HG02943 (cell line): Measurements from ENCODE around the gene OPRD1.
"Not testable (repeated sequence)": the region's sequence is repeated elsewhere in the genome, so short reads cannot be mapped to it uniquely, and the experiment has no call there.

Experiments
- ATAC-seq: cut with Tn5 transposase; IDR thresholded peaks from one replicate; pipeline ENCODE4 v1.9.1; 2021; ENCODE audit warnings: mild to moderate bottlenecking, low read depth, moderate library complexity; ENCODE audit not compliant: unreplicated experiment

Gene OPRD1

DNA sequence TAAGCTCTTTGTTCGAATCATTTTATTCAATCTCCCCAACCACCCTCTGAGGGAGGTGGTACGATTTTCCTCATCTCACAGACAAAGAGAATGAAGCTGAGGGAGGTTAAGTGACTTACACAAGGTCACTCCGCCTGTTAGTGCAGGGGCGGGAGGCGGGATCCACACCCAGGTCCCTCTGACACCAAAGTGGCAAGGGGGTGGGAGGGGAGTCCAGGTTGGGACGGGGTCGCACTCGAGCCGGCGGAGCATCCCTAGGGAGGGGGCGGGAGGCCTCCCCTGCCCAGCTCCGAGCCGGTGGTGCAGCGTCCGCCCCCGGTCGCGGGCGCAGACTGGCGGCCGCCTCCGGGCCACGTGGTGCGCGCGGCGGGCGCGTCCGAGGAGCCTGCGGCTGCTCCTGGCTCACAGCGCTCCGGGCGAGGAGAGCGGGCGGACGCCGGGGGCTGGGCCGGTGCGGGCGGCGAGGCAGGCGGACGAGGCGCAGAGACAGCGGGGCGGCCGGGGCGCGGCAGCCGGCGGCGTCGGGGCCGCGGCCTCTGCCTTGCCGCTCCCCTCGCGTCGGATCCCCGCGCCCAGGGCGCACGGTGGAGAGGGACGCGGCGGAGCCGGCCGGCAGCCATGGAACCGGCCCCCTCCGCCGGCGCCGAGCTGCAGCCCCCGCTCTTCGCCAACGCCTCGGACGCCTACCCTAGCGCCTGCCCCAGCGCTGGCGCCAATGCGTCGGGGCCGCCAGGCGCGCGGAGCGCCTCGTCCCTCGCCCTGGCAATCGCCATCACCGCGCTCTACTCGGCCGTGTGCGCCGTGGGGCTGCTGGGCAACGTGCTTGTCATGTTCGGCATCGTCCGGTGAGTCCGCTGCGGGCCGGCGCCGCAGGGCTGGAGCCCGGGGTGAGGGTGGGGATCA, at the start of gene OPRD1:
Gene OPRD1 (plus strand): TSS at position 405 of the 903 bp plus-strand sequence. CDS start 214 bp downstream, at position 619.
- ATAC-seq = no peak

DNA sequence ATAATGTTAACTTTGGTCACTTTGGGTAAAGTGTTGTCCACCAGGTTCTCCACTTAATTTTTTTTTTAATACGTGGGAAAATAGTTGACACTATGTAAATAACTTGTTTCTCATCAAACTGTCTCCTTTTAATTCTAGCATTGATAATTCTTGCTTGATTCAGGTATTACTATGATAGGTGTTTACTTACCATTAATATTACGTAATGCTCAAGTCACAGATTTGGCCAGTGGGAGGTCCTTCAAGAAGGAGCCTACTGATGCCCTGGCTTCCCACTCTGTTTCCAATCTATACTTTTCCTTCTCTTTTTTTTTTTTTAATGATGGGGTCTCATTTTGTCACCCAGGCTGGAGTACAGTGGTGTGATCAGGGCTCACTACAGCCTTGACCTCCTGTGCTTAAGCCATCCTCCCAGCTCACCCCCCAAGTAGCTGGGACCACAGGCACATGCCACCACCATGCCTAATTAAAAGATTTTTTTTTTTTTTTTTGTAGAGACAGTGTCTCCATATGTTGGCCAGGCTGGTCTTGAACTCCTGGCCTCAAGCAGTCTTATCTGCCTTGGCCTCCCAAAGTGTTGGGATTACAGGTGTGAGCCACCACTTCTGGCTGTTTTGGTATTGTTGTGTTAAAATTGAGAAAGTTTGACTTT, 45.3 kb upstream of the OPRD1 start:
- ATAC-seq = no peak

DNA sequence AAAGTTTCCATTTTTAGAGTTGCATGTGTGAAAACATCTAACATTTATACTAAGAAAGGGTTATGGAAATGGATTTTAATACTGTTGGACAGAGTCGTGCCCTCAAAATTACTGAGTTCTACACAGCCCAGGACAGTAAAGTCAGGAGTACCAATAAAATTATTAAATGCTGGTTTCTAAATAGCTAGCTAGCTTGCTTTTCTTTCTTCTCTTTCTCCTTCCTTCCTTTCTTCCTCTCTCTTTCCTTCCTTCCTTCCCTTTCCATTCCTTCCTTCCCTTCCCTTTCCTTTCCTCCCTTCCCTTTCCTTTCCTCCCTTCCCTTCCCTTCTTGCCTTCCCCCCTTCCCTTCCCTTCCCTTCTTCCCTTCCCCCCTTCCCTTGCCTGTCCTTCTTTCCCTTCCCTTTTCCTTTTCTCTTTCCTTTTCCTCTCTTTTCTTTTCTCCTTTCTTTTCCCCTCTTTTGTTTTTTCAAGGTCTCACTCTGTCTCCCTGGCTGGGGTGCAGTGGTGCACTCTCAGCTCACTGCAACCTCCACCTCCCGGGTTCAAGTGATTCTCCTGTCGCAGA, 41.3 kb upstream of the OPRD1 start:
- no peak for ATAC-seq

DNA sequence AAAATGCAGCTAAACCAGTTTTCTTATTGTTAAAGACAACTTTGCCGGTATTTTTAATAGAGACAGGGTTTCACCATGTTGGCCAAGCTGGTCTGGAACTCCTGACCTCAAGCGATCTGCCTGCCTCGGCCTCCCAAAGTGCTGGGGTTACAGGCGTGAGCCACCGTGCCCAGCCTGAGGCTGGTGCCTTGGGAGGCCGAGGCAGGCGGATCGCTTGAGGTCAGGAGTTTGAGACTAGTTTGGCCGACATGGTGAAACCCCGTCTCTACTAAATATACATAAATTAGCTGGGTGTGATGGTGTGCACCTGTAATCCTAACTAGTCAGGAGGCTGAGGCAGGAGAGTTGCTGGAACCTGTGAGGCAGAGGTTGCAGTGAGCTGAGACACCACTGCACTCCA, 40.0 kb upstream of the OPRD1 start:
- ATAC-seq = not testable (repeated sequence)

GRCh38 chr1:28773105-28773504, 38.9 kb upstream of the OPRD1 start:
- no peak for ATAC-seq

- ATAC-seq = no peak
Measured at GRCh38 chr1:28775121-28775942, 36.6 kb upstream of the OPRD1 start.

GRCh38 chr1:28776341-28776740, 35.6 kb upstream of the OPRD1 start:
- no peak for ATAC-seq

GRCh38 chr1:28778021-28778420, 33.9 kb upstream of the OPRD1 start:
- no peak for ATAC-seq

DNA sequence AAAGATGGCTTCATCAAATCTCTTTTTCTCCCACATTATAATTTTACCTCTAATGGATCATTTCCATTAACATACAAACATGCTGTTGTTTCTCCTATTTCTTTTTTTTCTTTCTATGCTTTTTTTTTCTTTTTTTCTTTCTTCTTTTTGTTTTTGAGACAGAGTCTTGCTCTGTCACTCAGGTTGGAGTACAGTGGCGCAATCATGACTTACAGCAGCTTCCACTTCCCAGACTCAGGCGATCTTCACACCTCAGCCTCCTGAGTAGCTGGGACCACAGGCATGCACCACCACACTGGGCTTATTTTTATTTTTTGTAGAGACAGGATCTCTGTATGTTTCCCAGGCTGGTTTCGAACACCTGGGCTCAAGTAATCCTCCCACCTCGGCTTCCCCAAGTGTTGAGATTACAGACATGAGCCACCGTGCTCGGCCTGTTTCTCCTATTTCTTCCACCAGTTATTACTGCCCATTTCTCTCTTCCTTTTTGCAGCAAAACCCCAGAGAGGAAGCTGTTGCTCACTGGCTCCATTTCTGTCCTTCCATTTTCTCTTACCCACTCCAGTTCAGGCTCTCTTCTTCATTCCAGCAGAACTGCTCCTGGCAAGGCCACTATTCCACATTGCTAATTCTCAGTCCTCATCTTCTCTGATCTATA, 32.1 kb upstream of the OPRD1 start:
- ATAC-seq = no peak

GRCh38 chr1:28781305-28781704, 30.7 kb upstream of the OPRD1 start:
- ATAC-seq = no peak

DNA sequence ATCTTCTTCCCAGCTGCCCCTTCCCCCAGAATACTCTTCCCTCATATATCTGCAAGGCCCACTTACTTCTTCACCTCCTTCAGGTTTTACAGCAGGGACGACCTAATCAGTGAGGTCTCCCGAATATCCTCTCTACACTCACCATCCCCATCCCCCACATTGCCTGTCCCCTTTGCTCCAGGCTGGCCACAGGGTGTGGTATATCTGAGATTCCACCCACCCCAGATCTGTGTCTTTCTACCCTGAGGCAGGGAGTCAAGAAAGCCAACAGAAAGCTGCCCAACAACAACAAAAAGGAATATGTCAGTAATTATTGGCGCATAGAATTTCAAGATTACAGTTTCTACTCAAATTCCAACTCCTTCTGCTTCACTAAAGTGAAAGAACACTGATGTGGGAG, 30.0 kb upstream of the OPRD1 start:
- ATAC-seq = no peak

DNA sequence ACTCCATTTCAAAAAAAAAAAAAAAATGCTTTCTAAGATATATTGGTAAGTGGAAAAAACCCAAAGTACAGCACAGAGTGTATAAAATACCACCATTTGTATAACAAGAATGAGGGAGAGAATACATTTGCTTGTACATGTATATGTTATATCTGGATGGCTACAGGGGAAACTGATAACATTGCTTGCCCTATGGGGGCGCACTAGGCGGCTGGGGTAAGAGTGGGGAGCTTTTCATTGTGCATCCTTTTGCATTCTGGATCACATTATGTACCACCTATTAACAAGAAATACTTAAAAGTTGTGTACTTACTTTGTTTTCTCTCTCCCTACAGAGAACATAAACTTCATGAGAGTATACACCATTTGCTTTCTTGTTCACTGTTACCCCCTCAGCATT, 28.6 kb upstream of the OPRD1 start:
- ATAC-seq = no peak

DNA sequence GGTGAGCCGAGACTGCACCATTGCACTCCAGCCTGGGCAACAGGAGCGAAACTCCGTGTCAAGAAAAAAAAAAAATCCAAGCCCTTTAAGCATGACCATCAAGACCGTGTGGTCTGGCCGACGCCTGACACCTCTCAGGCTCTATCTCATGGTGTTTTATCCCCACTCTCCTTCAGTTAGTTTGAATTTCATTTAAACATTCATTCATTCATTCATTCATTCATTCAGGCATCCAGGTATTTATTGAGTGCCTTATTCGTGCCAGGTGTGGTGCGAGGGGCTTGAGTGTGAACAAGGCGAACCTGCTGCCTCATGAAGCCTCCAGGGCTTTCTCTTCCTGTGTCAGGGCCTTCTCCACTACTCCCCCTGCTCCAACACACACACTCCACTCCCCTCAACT, 22.6 kb upstream of the OPRD1 start:
- ATAC-seq = no peak

GRCh38 chr1:28789816-28790215, 22.2 kb upstream of the OPRD1 start:
- ATAC-seq = no peak

DNA sequence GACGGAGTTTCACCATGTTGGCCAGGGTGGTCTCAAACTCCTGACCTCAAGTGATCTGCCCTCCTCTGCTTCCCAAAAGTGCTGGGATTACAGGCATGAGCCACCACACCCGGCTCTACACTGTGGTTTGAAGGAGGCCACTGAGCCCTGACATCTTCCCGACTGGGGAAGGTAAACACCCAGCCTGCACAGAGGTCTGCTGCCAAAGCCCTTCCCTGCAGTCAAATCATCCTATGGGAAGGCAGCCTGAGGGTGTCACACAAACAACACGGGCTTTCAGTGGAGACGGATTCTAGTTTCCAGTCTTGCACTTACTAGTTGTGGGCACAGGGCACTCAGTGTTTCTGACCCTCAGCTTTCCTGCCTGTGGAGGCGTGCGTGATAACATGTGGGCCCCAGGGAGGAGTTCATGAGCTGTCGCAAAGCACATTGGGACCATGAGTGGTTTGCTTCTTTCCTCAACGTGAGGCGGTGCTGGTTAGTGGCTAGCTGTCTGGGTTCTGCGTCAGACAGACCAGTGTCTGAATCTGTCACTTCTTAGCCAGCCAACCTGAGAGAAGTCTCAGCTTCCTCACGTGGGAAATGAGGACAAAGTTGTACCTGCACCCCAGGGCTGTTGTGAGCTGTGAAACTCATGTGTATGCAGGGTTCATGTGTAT, 21.5 kb upstream of the OPRD1 start:
- ATAC-seq = no peak

GRCh38 chr1:28791929-28792328, 20.0 kb upstream of the OPRD1 start:
- not testable (repeated sequence) for ATAC-seq

- ATAC-seq = no peak
Measured at GRCh38 chr1:28792644-28793121, 19.3 kb upstream of the OPRD1 start.

DNA sequence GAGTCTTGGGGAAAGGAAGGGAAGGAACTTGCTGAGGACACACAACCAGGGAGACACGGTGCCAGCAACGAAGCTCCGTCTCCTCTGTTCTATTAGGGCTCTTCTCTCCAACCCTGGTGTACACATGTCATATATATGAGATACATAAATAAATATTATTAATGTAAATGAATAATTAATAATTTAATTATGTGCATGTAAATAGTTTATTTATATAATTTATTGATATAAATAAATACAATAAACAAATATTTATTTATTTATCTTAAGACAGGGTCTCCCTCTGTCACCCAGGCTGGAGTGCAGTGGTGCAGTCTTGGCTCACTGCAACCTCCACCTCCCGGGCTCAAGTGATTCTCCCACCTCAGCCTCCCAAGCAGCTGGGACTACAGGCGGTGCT, 17.4 kb upstream of the OPRD1 start:
- ATAC-seq = not testable (repeated sequence)

DNA sequence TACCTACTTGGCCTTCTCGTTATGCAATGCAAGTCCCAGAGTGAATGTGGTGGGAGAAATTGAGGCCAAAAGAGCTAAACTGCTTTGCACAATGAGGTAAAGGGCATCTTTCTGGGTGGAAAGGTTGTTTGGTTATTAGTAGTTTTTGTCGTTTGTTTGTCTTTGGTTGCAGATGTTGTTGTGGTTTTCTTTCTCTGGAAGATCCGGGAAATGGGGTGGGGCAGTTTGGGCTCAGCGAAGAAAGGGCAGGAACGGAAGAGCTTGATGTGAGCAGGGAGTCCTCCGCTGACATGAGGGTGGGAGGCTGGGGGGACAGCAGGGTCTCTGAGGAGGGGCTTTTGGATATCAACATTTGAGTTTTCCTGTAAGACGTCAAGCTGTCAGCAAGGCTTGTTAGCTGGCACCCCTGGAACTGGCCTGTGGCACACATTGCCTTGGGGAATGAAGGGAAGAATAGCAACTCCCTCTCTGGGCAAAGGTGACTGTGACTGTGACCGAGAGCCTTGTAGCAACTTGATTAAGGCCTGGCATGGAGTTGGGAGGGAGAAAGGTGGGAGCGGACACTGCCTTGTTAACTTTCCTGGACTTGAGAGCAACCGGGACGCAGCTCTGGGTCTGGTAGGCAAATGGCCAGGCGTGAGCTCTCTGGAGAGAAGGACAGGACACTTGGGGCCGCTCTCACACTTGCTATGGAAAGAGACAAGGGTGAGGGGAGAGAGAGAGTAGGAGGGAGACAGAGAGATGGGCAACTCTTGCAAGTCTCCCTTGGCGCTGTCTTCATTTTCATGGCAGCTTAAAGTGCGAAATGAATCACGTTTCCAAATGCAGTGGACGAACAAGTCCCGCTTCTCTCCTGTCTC, 15.4 kb upstream of the OPRD1 start:
- ATAC-seq = no peak
